Subcutaneous adipose tissue (tissue), 4 donors: Measurements from ENCODE around the gene TSNAX. TPM values are rescaled to one million over a fixed set of nuclear protein-coding genes. Genes with fewer than 3 reads are reported as not detected.

Source experiments
- total RNA-seq, 4 donors: library from RNA; depleted of rRNA; stranded (reverse); fragments of >200 nt; gene quantifications; one replicate each; pipeline ENCODE4 v1.1.0, GENCODE V29; 2016
- TF ChIP-seq, protein P1 (sequence below): fragments of 450-650 bp; IDR thresholded peaks from one replicate; pipeline ENCODE4 v1.5.1; 2016; ENCODE audit warnings: low read depth, mild to moderate bottlenecking, control low read depth, antibody characterized with exemption, moderate library complexity

The TSNAX gene
- total RNA-seq, 4 donors from 2014 or later: 26.8 to 41.0 (median 35.3) TPM

DNA sequence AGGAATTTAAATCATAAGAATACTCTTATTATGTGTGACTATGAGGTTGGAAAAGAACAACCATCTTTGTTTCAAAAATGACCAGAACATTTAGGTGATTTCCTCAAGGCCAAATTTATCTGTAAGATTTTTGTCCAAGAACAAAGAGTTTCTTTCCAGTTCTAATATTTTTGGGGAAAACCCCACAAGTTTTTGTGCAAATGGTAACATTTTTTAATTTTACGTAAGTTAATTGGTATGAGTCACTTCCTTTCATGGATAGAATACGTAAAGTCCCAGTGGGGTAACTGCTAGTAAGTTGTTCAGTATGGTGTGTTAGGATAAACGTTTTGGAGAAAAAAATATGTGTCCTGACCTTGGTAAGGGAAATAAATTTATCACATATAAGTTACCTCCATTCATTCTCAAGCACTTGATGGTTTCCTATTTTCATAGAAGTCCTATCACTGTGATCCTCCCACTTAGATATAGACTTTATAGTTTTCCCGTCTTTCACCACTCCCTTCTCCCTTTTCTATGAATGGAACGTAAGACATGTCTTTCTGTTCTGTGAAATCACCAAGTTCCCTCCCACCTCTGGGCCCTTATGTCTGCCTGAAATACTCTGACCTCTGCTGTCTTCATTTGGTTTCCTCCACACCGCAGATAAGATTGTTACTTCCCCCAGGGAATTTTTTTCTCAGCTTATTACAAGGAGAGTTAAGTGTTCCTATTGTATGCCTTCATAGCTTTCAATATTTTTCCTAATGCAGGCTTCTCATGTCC lies 34.9 kb upstream of the TSNAX start:
- TF ChIP-seq, protein P1, sequence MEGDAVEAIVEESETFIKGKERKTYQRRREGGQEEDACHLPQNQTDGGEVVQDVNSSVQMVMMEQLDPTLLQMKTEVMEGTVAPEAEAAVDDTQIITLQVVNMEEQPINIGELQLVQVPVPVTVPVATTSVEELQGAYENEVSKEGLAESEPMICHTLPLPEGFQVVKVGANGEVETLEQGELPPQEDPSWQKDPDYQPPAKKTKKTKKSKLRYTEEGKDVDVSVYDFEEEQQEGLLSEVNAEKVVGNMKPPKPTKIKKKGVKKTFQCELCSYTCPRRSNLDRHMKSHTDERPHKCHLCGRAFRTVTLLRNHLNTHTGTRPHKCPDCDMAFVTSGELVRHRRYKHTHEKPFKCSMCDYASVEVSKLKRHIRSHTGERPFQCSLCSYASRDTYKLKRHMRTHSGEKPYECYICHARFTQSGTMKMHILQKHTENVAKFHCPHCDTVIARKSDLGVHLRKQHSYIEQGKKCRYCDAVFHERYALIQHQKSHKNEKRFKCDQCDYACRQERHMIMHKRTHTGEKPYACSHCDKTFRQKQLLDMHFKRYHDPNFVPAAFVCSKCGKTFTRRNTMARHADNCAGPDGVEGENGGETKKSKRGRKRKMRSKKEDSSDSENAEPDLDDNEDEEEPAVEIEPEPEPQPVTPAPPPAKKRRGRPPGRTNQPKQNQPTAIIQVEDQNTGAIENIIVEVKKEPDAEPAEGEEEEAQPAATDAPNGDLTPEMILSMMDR: no peak

DNA sequence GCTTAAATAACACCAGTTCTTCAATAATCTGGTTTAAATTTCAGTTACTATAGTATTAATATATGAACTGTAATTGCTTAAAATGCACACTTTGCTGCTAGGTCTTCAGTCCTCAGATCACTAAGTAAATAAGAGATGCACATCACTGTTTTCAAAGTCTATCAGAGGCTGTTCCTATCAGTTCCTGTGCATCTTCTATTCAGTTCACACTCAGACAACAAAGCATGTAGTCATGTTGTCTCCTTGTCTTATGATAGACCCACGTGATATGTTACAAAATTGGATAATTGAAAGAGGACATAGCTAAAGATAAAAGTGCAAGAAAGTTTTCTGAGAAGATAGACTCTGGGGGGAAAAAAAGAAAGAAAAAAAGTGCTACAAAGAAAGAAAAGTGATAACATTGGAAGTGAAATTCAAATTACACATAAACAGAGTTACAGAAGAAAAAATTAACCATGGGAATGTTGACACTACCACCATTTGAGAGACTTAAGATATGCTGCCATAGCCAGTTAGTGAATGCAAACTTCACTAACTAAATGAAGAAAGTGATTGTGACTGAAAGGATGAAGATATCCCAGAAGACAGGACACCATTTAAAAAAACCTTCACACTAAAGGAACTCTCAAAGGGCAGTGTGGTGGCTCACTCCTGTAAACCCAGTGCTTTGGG lies 33.9 kb upstream of the TSNAX start:
- TF ChIP-seq, protein P1: no peak

DNA sequence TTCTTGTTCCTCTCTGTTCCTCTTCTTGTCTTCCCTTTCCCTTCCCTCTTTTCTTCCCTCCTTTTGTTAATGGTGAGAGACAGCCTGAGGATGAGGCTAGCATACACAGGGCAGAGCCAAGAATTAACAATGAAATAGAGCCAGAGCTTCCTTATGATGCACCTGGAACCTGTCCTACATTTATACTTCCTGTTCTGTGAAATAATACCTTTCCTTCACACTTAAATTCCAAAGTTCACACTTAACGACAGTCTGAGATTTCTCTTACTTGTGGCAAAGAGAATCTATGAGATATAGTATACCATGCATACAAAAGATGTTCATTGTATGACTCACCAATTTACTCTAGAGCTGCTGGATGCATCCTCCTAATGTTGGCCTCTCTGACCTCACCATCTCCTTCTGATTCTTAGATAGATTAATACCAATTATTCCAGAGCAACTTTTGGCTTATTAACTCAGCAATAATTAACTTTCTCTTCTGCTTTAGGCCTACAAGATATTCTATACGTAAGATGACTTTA lies 30.8 kb upstream of the TSNAX start:
- TF ChIP-seq, protein P1: no peak

- TF ChIP-seq, protein P1: no peak
Observed at GRCh38 chr1:231499148-231499763, 29.2 kb upstream of the TSNAX start.

DNA sequence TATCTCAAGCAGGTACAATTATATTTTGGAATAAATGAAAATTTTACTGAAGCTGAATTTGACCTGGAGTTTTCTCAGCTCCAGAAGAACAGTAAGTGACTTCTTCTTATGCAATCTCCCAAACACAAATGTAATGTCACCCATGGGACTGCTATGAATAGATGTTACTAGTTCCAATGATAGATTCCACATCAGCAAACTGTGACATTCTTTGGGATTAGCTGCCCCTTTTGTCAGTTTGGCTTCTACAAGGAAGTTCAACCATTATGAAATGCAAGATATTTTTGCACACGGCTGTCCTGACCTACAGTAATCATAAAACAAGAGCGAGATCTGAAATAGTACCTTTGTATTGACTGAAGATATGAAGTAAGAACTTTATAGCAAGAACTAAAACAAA lies 27.8 kb upstream of the TSNAX start:
- TF ChIP-seq, protein P1: no peak

DNA sequence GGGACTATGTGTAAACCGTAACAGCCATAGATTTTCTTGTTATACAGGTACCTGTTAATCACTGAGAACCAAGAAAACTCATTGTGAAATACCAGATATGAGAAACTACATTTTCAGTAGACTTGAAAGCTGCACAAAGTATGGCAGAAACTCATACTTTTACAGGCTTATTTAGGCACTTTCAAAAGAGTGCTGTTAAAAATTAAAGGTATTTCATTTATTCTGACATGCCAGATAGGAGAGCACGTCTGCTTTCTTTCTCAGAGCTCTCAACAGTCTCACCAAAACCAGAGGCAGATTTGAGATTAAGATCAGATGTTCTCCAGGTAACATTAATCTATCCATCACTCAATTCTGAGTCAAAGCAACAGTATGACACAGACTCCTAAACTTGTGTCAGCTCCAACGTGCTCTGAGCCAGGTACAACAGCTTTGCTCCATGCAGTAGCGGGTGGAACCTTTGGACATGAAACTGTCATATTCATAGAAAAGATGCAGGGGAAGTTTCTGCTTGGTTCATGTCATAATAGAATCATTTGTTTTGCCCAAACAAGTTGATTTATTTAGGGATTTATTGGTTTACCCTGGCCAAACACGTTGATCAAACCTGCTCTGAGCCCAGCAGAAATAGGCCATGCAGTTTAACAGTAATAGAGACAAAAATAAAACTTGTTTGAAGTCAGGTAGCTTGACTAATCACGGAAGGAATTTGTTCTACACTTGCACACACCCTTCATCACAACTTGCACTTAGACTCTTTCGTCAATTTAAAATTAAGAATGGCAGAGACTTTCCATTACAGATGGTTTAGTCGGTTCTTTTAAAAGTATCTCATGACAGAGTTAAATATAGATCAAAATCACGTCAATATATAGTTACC lies 20.8 kb upstream of the TSNAX start:
- TF ChIP-seq, protein P1: no peak
